GM12874 (cell line): ENCODE results near the gene CEP70.

Experiments
- TF ChIP-seq, protein P1 (sequence below): IDR thresholded peaks from 2 replicates; pipeline ENCODE4 v1.5.1; 2011; ENCODE audit warnings: low read depth, mild to moderate bottlenecking, control low read depth, low read length, moderate library complexity; ENCODE audit not compliant: insufficient read depth

Gene CEP70

DNA sequence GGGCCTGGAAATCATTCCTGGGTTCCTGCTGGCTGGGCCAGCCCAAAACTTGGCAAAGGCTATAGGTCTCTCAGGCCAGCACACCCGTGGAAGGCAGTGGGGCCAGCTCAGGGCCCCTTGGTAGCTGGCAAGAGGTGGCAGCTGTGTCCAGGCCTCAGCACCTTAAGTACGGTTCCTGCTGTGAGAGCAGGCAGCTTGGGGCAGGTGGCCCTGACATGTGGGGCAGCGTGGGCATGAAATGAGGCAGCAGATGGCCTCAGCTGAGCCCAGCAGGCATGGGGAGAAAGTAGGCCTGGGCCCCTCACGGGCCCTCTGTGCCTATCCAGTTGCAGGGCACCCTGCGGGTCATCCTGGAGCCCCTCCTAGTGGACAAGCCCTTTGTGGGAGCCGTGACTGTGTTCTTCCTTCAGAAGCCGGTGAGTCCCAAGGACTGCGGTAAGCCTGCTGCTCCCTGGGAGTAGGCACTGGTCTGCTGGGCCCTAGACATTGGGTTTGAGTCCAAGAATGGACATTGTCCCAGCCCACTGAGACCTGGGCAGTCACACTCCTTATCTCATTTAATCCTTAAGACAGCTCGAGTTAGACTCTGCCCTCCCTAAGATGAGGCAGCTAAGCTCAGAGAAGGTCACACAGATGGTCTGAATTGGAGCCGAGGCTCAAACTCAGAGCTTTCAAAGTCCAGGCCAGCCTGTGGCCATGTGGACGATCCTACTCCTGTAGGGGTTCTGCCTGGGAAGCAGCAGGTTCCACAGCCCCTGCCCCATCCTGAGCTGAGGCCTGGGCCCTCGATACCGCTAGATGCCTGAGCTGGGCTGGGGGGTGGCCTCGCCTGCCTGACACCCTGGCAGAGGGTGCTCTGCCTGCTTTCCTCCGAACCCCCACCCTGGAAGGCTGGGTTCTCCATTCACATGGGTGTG is 134.2 kb downstream of the CEP70 start:
- TF ChIP-seq, protein P1, sequence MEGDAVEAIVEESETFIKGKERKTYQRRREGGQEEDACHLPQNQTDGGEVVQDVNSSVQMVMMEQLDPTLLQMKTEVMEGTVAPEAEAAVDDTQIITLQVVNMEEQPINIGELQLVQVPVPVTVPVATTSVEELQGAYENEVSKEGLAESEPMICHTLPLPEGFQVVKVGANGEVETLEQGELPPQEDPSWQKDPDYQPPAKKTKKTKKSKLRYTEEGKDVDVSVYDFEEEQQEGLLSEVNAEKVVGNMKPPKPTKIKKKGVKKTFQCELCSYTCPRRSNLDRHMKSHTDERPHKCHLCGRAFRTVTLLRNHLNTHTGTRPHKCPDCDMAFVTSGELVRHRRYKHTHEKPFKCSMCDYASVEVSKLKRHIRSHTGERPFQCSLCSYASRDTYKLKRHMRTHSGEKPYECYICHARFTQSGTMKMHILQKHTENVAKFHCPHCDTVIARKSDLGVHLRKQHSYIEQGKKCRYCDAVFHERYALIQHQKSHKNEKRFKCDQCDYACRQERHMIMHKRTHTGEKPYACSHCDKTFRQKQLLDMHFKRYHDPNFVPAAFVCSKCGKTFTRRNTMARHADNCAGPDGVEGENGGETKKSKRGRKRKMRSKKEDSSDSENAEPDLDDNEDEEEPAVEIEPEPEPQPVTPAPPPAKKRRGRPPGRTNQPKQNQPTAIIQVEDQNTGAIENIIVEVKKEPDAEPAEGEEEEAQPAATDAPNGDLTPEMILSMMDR = no peak

DNA sequence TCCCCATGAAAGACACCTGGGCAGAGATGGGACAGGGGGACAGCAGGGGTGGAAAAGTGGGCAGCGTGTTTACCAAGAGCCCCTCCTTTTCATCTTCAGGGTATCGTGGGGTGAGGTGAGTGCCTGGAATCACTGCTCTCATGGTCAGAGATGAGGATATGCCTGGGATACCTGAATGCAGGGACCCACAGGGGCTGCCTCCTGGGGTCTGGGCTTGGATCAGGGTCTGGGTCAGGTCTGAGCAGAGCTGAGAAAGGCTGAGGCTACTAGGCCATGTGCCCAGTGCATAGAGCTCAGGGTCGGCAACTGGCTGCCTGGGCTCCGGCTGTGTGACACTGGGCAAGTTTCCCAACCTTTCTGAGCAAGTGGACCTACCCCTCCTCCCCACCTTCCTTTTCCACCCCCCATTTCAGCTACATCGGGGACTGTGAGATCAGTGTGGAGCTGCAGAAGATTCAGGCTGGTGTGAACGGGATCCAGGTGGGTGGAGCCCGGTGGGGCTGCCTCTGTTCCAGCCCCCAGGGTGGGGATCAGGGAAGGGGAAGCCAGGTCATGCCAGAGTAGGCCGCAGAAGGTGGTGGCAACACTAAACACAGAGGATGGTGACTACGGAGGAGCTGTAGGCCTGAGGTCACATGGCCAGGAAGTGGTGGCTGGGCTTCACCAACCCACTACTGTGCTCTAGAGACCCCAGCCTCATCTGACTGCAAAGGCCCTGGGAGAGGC is 135.1 kb downstream of the CEP70 start:
- TF ChIP-seq, protein P1 = no peak

DNA sequence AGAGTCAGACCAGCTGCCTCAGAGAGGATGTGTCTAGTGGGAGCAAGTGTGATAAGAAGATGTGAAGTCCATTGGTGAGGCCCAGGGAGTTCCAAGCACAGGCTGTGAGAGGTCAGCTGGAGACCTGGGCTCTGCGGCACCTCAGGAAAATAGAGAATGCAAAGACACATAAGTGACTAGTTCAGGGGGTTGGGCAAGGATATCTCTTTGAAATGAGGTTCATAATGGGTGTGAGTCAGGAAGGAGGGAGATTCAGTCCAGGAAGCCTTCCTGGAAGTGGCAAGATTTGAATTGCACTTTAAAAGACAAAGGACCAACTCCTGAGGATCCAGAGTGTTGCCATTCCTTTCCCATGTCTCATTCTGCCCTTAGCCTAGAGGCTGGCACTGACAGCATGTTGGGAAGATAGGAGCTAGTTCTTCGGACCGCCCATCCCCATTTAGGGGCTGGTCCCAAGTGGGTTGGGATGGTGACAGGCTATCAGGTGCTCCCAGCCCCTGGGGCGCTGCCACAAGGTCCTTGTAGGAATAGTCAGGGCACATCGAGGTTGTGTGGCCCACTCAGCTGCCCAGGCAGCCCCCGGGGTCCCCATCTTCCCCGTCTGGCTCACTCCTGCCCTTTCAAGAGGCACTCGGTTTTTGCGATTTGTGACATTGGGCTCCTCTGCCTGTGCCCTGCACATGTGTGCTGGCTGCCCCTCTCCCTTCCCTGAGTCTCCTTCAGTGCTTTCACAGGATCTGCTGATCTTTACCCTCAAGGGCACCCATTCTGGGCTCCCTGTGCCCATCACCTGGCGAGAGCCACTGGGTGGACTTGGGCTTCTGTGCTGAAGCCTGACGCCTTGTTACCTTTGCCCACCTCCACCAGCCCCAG is 136.0 kb downstream of the CEP70 start:
- TF ChIP-seq, protein P1 = no peak

DNA sequence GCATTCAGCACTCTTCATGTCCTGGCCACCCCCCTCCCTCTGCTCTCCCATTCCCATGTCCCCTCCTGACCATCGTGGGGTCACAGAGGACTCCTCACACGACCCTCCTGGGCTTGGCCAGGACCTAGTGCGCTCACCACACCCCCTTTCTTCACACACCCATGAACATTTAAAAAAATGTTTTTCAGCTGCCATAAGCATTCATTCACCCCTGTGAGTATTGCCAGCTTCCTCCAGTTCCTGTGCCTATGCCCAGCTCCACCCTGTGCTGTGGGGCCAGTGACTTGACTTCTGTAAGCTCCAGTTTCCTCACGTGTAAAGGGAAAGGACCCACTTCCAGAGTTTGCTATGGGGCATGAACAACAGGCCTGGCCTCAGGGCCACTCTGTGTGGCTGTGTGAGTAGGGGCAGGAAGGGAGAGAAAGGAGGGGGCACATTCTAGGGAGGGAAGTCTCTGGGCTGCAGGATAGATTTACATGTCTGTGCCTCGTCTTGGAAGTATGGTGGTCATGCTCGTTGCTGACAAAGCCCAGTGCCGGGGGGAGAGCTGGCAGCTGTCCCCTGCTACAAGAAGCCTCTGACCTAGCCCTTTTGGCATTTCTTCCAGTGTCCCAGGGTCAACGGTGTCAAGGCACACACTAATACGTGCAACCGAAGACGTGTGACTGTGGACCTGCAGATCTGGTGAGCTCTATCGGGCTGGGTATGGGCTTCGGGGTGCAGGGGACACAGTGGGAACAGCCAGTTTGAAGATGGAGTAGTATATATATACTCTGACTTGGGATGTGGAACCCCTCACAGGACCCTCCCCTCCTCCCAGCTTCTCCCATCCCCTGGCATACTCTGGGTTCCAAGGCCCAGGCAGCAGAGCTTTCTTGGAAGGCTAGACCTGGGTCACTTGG is 136.8 kb downstream of the CEP70 start:
- TF ChIP-seq, protein P1 = no peak

- TF ChIP-seq, protein P1 = no peak
These were observed 138.0 kb downstream of the CEP70 start for GRCh38 chr3:138455801-138456716.

DNA sequence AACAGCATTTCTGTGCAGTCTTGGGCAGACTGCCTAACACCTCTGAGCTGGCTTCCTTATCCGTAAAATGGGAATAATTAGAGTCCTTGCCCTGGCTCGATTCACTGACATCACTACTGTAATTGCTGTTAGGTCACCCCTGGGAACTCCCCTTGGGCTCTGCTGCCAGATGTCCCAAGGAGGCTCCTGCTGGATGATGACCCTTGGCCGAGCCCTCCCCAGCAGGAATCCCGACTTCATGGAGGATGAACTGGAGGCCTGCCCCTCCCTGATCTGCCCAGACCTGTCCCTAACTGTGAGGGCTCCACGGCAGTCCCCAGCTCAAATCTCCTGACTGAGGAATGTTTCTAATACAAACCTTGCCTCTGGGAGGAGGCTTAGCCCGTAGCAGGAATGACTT is 141.6 kb downstream of the CEP70 start:
- TF ChIP-seq, protein P1 = no peak
